ENCODE data around the gene PCNX2. TPM values are rescaled to one million over a fixed set of nuclear protein-coding genes. Genes with fewer than 3 reads are reported as not detected.

PCNX2 gene
- total and polyA plus RNA-seq, 4 donors: 2.0 to 15.1 (median 6.4) TPM

DNA sequence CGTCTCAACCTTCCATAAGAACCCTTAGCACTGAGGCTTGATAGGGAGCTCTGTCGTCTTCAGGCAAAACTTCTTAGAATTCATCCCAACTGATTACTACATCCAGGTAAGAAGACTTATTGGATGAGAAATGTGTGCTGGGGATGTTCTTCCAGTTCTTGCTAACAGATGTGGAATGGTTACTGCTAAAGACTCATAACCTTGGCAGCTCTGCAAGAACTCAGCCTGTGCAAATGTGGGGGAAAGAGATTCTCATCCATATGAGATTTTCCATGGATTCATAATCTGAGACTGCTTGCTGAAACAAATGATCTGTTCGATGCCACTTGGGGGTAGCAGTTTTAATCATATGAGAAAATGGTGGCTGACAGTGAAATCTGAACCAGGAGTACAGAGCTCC, 296.9 kb downstream of the PCNX2 start:
- WGBS, 2 donors: 83 to 98% methylated on average over 3 of the region's 3 CpGs
- H3K4me1 ChIP-seq (ENCODE audit: control insufficient read depth in 5 of 5, insufficient read depth in 5 of 5, low read length in 5 of 5): no peaks in the 10 kb centered on the region
- H3K36me3 ChIP-seq (ENCODE audit: control insufficient read depth in 4 of 4, insufficient read depth in 4 of 4, low read length in 4 of 4): peaks cover 0 to 3% (median 0%) of the 10 kb centered on the region in 4 donors
- TF ChIP-seq, protein P1, sequence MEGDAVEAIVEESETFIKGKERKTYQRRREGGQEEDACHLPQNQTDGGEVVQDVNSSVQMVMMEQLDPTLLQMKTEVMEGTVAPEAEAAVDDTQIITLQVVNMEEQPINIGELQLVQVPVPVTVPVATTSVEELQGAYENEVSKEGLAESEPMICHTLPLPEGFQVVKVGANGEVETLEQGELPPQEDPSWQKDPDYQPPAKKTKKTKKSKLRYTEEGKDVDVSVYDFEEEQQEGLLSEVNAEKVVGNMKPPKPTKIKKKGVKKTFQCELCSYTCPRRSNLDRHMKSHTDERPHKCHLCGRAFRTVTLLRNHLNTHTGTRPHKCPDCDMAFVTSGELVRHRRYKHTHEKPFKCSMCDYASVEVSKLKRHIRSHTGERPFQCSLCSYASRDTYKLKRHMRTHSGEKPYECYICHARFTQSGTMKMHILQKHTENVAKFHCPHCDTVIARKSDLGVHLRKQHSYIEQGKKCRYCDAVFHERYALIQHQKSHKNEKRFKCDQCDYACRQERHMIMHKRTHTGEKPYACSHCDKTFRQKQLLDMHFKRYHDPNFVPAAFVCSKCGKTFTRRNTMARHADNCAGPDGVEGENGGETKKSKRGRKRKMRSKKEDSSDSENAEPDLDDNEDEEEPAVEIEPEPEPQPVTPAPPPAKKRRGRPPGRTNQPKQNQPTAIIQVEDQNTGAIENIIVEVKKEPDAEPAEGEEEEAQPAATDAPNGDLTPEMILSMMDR (IDR thresholded peaks at IDR 0.05; ENCODE audit: control extremely low read depth, extremely low read depth): no peak
- ATAC-seq (ENCODE audit: insufficient read depth, low FRiP score) (no peak), DNase-seq (no peak)
- H3K9me3 ChIP-seq (ENCODE audit: control insufficient read depth in 4 of 4, insufficient read depth in 3 of 4, low read length in 3 of 4): peaks cover 0 to 5% (median 0%) of the 10 kb centered on the region in 4 donors
- no peaks in the 10 kb centered on the region for H3K27me3 ChIP-seq (ENCODE audit: control insufficient read depth in 3 of 3, insufficient read depth in 3 of 3, low read length in 2 of 3)
- H3K27ac ChIP-seq (ENCODE audit: low read depth in 1 of 2, low read length in 1 of 2): no peak overlapping the region
- no peak overlapping the region for H3K4me3 ChIP-seq
- no peak overlapping the region for H3K9ac ChIP-seq (ENCODE audit: insufficient read depth in 1 of 2, low read length in 2 of 2)

DNA sequence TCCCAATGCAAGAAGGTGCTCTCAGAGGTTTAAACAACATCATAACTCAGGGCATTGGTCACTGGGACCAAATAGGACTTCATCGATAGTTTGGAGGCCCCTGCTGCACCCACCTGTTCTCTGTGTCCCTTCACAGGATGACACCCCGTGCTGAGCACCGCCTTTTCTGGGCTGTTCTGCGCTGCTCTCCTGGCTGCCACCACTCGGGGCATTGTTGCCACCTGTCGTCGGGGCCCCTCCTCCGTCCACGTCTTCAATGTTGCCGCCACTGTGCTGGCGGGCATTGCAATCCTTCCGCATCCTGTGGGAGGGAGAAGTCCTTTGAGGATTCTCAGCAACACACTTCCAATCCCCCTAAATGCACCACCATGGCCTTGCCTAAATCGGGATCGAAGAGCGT, 297.4 kb downstream of the PCNX2 start:
- Histone ChIP-seq H3K9ac (ENCODE audit: insufficient read depth in 1 of 2, low read length in 2 of 2) (no peak overlapping the region), H3K27me3 (ENCODE audit: control insufficient read depth in 3 of 3, insufficient read depth in 3 of 3, low read length in 2 of 3) (no peaks in the 10 kb centered on the region), H3K4me3 (no peak overlapping the region), H3K36me3 (ENCODE audit: control insufficient read depth in 4 of 4, insufficient read depth in 4 of 4, low read length in 4 of 4) (peaks cover 0 to 3% (median 0%) of the 10 kb centered on the region in 4 donors), H3K27ac (ENCODE audit: low read depth in 1 of 2, low read length in 1 of 2) (no peak overlapping the region), H3K9me3 (ENCODE audit: control insufficient read depth in 4 of 4, insufficient read depth in 3 of 4, low read length in 3 of 4) (peaks cover 0 to 7% (median 0%) of the 10 kb centered on the region in 4 donors), H3K4me1 (ENCODE audit: control insufficient read depth in 5 of 5, insufficient read depth in 5 of 5, low read length in 5 of 5) (no peaks in the 10 kb centered on the region)
- 97 to 99% methylated on average over 15 of the region's 15 CpGs for WGBS, 2 donors
- TF ChIP-seq, protein P1 (IDR thresholded peaks at IDR 0.05; ENCODE audit: control extremely low read depth, extremely low read depth): no peak
- no peak for ATAC-seq (ENCODE audit: insufficient read depth, low FRiP score)
- DNase-seq: no peak

DNA sequence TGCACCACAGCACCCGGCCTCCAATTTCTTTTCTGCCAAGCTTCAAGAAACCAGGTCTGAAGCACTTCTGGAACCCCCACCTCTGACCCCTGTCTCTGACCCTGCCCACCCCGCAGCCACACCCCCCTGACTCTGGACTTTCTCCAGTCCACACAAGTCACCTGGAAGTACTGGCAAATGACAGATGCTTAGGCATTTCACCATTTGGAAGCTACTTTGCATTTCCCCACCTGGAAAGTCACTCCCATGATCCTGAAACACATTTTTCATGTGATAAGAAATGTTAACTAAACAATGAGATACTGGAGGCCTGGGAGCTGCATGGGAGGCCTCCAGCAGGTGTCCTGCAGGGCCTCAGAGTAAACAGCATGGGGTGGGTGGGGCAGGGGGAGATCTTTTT, 299.4 kb downstream of the PCNX2 start:
- peaks cover 0 to 3% (median 0%) of the 10 kb centered on the region in 4 donors for H3K36me3 ChIP-seq (ENCODE audit: control insufficient read depth in 4 of 4, insufficient read depth in 4 of 4, low read length in 4 of 4)
- H3K27me3 ChIP-seq (ENCODE audit: control insufficient read depth in 3 of 3, insufficient read depth in 3 of 3, low read length in 2 of 3): no peaks in the 10 kb centered on the region
- H3K9me3 ChIP-seq (ENCODE audit: control insufficient read depth in 4 of 4, insufficient read depth in 3 of 4, low read length in 3 of 4): peaks cover 0 to 7% (median 0%) of the 10 kb centered on the region in 4 donors
- ATAC-seq (ENCODE audit: insufficient read depth, low FRiP score): no peak
- no peak overlapping the region for H3K27ac ChIP-seq (ENCODE audit: low read depth in 1 of 2, low read length in 1 of 2)
- no peak overlapping the region for H3K9ac ChIP-seq (ENCODE audit: insufficient read depth in 1 of 2, low read length in 2 of 2)
- no peak overlapping the region for H3K4me3 ChIP-seq
- TF ChIP-seq, protein P1 (IDR thresholded peaks at IDR 0.05; ENCODE audit: control extremely low read depth, extremely low read depth): no peak
- 93 to 98% methylated on average over 2 of the region's 2 CpGs for WGBS, 2 donors
- H3K4me1 ChIP-seq (ENCODE audit: control insufficient read depth in 5 of 5, insufficient read depth in 5 of 5, low read length in 5 of 5): no peaks in the 10 kb centered on the region
- no peak for DNase-seq

DNA sequence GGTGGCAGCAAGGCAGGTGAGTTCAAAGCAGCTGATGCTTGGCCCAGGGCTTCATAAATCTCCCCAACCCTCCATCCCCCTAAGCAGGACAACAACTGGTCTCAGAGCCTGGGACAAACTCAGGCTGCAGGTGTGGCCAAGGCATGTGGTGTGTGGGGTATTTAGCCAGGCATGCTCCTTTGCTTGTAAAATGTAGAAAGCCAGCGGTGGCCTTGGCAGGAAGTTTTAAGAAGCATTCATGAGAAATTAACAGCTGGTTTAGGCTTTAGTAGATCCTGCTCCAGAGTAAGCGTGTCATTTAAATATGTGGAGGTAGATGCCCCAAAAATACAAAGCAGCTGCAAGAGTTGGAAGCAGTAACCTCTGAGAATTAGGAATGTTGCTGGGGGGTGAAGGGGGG, 300.3 kb downstream of the PCNX2 start:
- Histone ChIP-seq H3K27me3 (ENCODE audit: control insufficient read depth in 3 of 3, insufficient read depth in 3 of 3, low read length in 2 of 3) (no peaks in the 10 kb centered on the region), H3K27ac (ENCODE audit: low read depth in 1 of 2, low read length in 1 of 2) (no peak overlapping the region), H3K4me1 (ENCODE audit: control insufficient read depth in 5 of 5, insufficient read depth in 5 of 5, low read length in 5 of 5) (no peaks in the 10 kb centered on the region), H3K9me3 (ENCODE audit: control insufficient read depth in 4 of 4, insufficient read depth in 3 of 4, low read length in 3 of 4) (peaks cover 0 to 7% (median 0%) of the 10 kb centered on the region in 4 donors), H3K4me3 (no peak overlapping the region), H3K9ac (ENCODE audit: insufficient read depth in 1 of 2, low read length in 2 of 2) (no peak overlapping the region), H3K36me3 (ENCODE audit: control insufficient read depth in 4 of 4, insufficient read depth in 4 of 4, low read length in 4 of 4) (peaks cover 0 to 3% (median 0%) of the 10 kb centered on the region in 4 donors)
- DNase-seq: no peak
- WGBS, 2 donors: 89 to 90% methylated on average over 2 of the region's 2 CpGs
- no peak for ATAC-seq (ENCODE audit: insufficient read depth, low FRiP score)
- TF ChIP-seq, protein P1 (IDR thresholded peaks at IDR 0.05; ENCODE audit: control extremely low read depth, extremely low read depth): no peak
